Heart left ventricle (tissue), 16 donors: ENCODE measurements around the gene IL13RA1. TPM values are rescaled to one million over a fixed set of nuclear protein-coding genes. Genes with fewer than 3 reads are reported as not detected.
A peak's percentile ranks its signal among the peaks of the same experiment; 100 is the strongest.

Source experiments
- ATAC-seq, 4 donors: fragments of 200-7000 bp; cut with Tn5 transposase; one replicate each; pipeline ENCODE4 v1.9.1; 2020 to 2022; ENCODE audit warnings: moderate library complexity in 4 of 4, mild to moderate bottlenecking in 3 of 4, moderate number of reproducible peaks in 1 of 4
- DNase-seq, 5 donors: peaks; one replicate each; pipeline ENCODE4 v3.0.0-alpha.2; 2020
- H3K27ac ChIP-seq, 12 donors: fragments of 200-600 bp; sonication (generic) in 4 of 12; one replicate each; pipeline versions ENCODE4 v1.5.0 to v1.8.0; 2016 to 2022; ENCODE audit warnings: mild to moderate bottlenecking in 2 of 12
- H3K27me3 ChIP-seq, 9 donors: fragments of 200-600 bp; sonication (generic) in 2 of 9; one replicate each; pipeline versions ENCODE4 v1.5.1 to v1.8.0; 2016 to 2022; ENCODE audit warnings: mild to moderate bottlenecking in 3 of 9
- H3K36me3 ChIP-seq, 9 donors: fragments of 200-600 bp; sonication (generic) in 2 of 9; one replicate each; pipeline versions ENCODE4 v1.5.0 to v1.8.0; 2018 to 2022; ENCODE audit warnings: mild to moderate bottlenecking in 2 of 9
- H3K4me1 ChIP-seq, 12 donors: fragments of 200-600 bp; sonication (generic) in 4 of 12; one replicate each; pipeline versions ENCODE4 v1.5.0 to v1.8.0; 2016 to 2022; ENCODE audit warnings: mild to moderate bottlenecking in 3 of 12
- H3K4me3 ChIP-seq, 12 donors: fragments of 200-600 bp; sonication (generic) in 4 of 12; one replicate each; pipeline versions ENCODE4 v1.5.0 to v1.8.0; 2017 to 2022; ENCODE audit warnings: mild to moderate bottlenecking in 9 of 12, moderate library complexity in 4 of 12
- H3K9me3 ChIP-seq, 12 donors: fragments of 200-600 bp; sonication (generic) in 4 of 12; one replicate each; pipeline versions ENCODE4 v1.5.0 to v1.8.0; 2016 to 2022; ENCODE audit warnings: mild to moderate bottlenecking in 1 of 12
- POLR2A ChIP-seq, 2 donors: fragments of 450-650 bp; IDR thresholded peaks; one replicate each; pipeline ENCODE4 v1.6.1; 2017; ENCODE audit warnings: antibody characterized with exemption in 2 of 2, mild to moderate bottlenecking in 2 of 2, moderate library complexity in 2 of 2
- WGBS, 4 donors: extraction: QIAGEN DNeasy Blood & Tissue Kit in 2 of 4; methylation state at CpG; one replicate each; pipeline versions ENCODE4 v1.1.5 to v1.1.7; 2013 to 2018; 5-methylcytosine and 5-hydroxymethylcytosine counted together
- intact Hi-C, 10 donors: fragments of 100-400 bp; cut with DNase I; formaldehyde crosslinking; loops; one replicate each; pipeline versions ENCODE4 v1.11.1 to v1.14.2; 2022
- polyA plus RNA-seq, 2 donors: library from polyadenylated mRNA; stranded (reverse); fragments of 200-250 nt; gene quantifications; one replicate each; pipeline ENCODE4 v1.2.3, GENCODE V29; 2013
- total RNA-seq, 9 donors: library from RNA; depleted of rRNA in 2 of 9; stranded (reverse); fragments of >200 nt in 2 of 9; fragmentation: NEBNext Ultra II Directional in 3 of 9; extraction: Animal tissue kit (Norgen Biotek cat#: 25700) in 3 of 9; gene quantifications; one replicate each; pipeline versions ENCODE4 v1.1.0 to v1.2.4, GENCODE V29; 2016 to 2023
- TF ChIP-seq, protein P1 (sequence below), 12 donors: fragments of 200-600 bp; sonication (generic) in 4 of 12; IDR thresholded peaks; one replicate each; pipeline versions ENCODE4 v1.5.0 to v1.8.0; 2018 to 2022; ENCODE audit warnings: antibody characterized with exemption in 12 of 12, mild to moderate bottlenecking in 5 of 12
- donor health status: ischemic (EF 13 %, LVEDD 7.1; RV severe dilation, severe dysfunction).
- donor health status: healthy with polysubstance abuse.
- donor health status: DM: no; HTN: yes; CAD: no.
- donor health status: DM: no; HTN: no; CAD: no.
- donor health status: ischemic (EF 25% LVEDD 6.9; RV normal size, moderate dysfunction).
- donor health status: ischemic (EF 25% LVEDD 5.7; RV mildly dilated, moderate dysfunction).
- donor health status: healthy.
- donor health status: DM: yes; HTN: yes; CAD: no.
- donor health status: ischemic (EF 35%, LVEDD 5.7; RV mildly dilated, moderate dysfunction).
- donor health status: nonischemic (EF 11% LVEDD 7.7; RV severe dilation, severe dysfunction).
- donor health status: DM: yes; HTN: yes; CAD: no.
- donor health status: PGD.
- donor health status: ischemic (EF 29% LVEDD 5.4; RV normal size, mild dysfunction).
- donor health status: nonischemic (EF 23%, LVEDD 6.1; RV moderate dilation, normal function).

The IL13RA1 gene
- total and polyA plus RNA-seq, 11 donors, result 5.8 to 44.7 (median 16.8) TPM

DNA sequence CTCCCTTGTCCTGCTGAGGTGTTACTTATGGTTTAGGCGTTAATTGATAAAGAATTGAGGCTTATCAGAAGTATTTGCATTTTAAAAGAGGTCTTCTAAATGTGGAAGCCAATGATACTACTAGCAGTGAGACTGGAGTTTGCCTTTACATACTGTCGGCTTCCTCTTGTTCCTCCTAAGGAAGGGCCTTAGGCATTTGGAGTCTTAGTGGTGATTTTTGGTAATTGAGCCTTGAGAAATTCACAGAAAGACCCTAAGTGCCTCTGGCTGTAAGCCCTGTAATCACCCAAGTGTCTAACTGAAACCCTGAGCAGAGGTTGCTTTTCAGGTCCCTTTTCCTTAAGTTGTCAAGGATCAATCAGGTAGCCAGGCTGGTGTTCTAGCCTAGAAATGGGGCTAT lies 14.8 kb downstream of the IL13RA1 start:
- intact Hi-C loops, result no loop called here
- DNase-seq (no peak), ATAC-seq (no peak)
- TF ChIP-seq, protein P1, sequence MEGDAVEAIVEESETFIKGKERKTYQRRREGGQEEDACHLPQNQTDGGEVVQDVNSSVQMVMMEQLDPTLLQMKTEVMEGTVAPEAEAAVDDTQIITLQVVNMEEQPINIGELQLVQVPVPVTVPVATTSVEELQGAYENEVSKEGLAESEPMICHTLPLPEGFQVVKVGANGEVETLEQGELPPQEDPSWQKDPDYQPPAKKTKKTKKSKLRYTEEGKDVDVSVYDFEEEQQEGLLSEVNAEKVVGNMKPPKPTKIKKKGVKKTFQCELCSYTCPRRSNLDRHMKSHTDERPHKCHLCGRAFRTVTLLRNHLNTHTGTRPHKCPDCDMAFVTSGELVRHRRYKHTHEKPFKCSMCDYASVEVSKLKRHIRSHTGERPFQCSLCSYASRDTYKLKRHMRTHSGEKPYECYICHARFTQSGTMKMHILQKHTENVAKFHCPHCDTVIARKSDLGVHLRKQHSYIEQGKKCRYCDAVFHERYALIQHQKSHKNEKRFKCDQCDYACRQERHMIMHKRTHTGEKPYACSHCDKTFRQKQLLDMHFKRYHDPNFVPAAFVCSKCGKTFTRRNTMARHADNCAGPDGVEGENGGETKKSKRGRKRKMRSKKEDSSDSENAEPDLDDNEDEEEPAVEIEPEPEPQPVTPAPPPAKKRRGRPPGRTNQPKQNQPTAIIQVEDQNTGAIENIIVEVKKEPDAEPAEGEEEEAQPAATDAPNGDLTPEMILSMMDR (IDR thresholded peaks at IDR 0.05), result no peak
- TF ChIP-seq POLR2A (IDR thresholded peaks at IDR 0.05), result no peak
- H3K27ac ChIP-seq, result no peak overlapping the region
- no peaks in the 10 kb centered on the region for H3K27me3 ChIP-seq
- H3K4me3 ChIP-seq, result no peak overlapping the region
- H3K36me3 ChIP-seq, result peaks cover 0 to 10% (median 0%) of the 10 kb centered on the region in 9 donors
- no peaks in the 10 kb centered on the region for H3K9me3 ChIP-seq
- peaks cover 0 to 9% (median 0%) of the 10 kb centered on the region in 12 donors for H3K4me1 ChIP-seq
- WGBS, 4 donors, result 61 to 82% (median 66%) methylated on average over 2 of the region's 2 CpGs

DNA sequence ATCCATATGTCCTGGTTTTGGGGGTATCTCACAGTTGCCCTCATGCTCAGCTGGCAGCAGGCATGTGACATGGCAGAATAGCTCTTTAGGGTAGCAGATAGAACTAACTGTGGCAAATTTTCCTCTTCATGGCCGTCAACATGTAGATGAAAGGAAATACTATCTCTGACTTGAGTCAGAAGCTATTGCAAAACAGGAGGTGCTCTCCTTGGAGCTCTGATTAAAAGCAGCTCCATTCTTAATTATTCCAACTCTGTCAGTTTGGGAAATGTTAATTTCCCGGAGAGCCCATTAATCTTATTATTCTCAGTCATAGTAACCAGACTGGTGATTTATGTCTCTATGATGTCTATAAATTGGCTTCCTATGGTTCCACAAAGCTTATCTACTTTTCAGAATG lies 18.2 kb downstream of the IL13RA1 start:
- H3K9me3 ChIP-seq, result no peaks in the 10 kb centered on the region
- intact Hi-C loops, result no loop called here
- TF ChIP-seq, protein P1 (IDR thresholded peaks at IDR 0.05), result no peak
- TF ChIP-seq POLR2A (IDR thresholded peaks at IDR 0.05), result no peak
- no peak overlapping the region for H3K4me3 ChIP-seq
- DNase-seq (no peak), ATAC-seq (no peak)
- H3K36me3 ChIP-seq, result peaks cover 0 to 29% (median 10%) of the 10 kb centered on the region in 9 donors
- WGBS, 4 donors, result 69 to 87% (median 80%) methylated on average over 2 of the region's 2 CpGs
- H3K4me1 ChIP-seq, result peaks cover 0 to 4% (median 0%) of the 10 kb centered on the region in 12 donors
- no peak overlapping the region for H3K27ac ChIP-seq
- no peaks in the 10 kb centered on the region for H3K27me3 ChIP-seq

DNA sequence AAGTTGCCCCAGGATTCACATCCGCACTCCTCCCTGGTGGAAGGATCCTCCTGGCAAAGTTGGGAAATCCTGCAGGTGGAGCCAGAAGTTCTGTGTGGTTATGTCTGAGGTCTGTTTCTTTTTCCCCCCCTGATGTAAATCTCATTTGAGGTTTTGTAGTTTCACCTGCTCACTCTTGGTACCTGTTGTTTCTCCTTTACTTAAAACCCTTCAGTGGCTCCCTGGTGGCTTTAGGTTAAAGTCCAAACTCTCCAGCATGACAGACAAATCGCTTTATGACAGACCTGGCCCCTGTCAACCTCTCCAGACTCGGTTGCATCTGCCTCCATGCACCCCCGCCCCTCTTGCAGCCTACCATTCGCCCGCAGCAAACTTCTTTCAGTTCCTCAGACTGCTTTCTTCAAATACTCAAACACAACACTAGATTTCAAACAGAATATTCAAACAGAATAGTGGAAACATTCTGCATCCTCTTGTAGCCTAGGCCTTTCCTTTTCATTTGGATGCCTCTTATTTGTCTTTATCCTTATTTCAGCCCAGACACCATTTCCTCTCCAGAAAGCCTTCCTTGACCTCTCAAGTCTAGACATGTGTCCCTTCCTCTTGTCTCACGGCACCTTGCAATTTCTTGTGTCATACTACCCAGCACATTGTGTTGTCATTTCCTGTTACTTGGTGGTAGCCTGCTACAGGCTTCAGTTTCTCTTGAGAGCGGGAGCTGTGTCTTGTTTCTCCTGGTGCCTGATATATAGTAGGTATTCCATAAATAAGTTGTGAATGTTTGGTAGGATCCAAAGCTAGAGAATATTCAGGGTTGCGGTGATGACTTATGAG lies 24.8 kb downstream of the IL13RA1 start:
- TF ChIP-seq, protein P1 (IDR thresholded peaks at IDR 0.05), result no peak
- no peak for TF ChIP-seq POLR2A (IDR thresholded peaks at IDR 0.05)
- no peak for DNase-seq
- intact Hi-C loops, result no loop called here
- 69 to 90% (median 80%) methylated on average over 9 of the region's 9 CpGs for whole genome bisulfite sequencing, 4 donors
- peaks cover 0 to 16% (median 0%) of the 10 kb centered on the region in 12 donors for H3K4me1 ChIP-seq
- peak in 1 of 4 donors; percentile 39 for ATAC-seq
- no peak overlapping the region for H3K27ac ChIP-seq
- no peak overlapping the region for H3K4me3 ChIP-seq
- H3K36me3 ChIP-seq, result peaks cover 0 to 25% (median 7%) of the 10 kb centered on the region in 9 donors
- H3K27me3 ChIP-seq, result no peaks in the 10 kb centered on the region
- no peaks in the 10 kb centered on the region for H3K9me3 ChIP-seq

DNA sequence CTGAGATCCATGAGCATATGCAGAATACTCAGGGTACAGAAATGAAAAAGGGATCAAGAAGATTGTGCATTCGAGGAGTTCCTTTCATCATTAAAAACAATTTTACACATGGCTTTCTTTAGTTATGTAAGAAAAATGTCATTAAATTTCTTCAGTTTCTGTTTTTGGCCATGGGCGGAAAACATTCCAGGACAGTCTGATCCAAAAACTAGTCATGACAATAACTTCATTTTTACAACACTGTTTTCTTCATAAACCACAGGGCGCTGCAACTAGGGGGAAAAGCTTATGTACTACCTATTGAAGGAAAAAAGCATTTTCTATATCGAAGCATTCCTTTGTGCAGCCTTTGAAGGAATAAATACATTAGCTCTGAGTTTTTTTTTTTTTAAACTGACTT lies 28.2 kb downstream of the IL13RA1 start:
- no peak overlapping the region for H3K27ac ChIP-seq
- no peak overlapping the region for H3K4me3 ChIP-seq
- no peak for TF ChIP-seq POLR2A (IDR thresholded peaks at IDR 0.05)
- TF ChIP-seq, protein P1 (IDR thresholded peaks at IDR 0.05), result no peak
- DNase-seq (no peak), ATAC-seq (no peak)
- no peaks in the 10 kb centered on the region for H3K27me3 ChIP-seq
- peaks cover 0 to 16% (median 0%) of the 10 kb centered on the region in 12 donors for H3K4me1 ChIP-seq
- WGBS, 4 donors, result 67 to 85% (median 79%) methylated on average over 4 of the region's 4 CpGs
- H3K9me3 ChIP-seq, result no peaks in the 10 kb centered on the region
- H3K36me3 ChIP-seq, result peaks cover 0 to 28% (median 5%) of the 10 kb centered on the region in 9 donors
- intact Hi-C loops, result no loop called here
